DND-41 (cell line): Measurements from ENCODE around the gene NSMF.

ENCODE experiments used
- ATAC-seq: fragments of 200-7000 bp; cut with Tn5 transposase; 3 replicates; pipeline ENCODE4 v1.9.1; 2021; ENCODE audit warnings: low read depth; ENCODE audit not compliant: insufficient read depth
- DNase-seq: peaks from one replicate; pipeline ENCODE4 v3.0.0-alpha.2; 2020
- H2AFZ ChIP-seq: 2 replicates; pipeline ENCODE4 v1.6.0; 2012; ENCODE audit warnings: low read depth, low read length
- H3K27ac ChIP-seq: 2 replicates; pipeline ENCODE4 v1.5.1; 2012; ENCODE audit warnings: low read length, inconsistent platforms
- H3K27me3 ChIP-seq: fragments of 200-600 bp; sonication (generic); 2 replicates; pipeline ENCODE4 v1.6.0; 2012; ENCODE audit warnings: low read length, mild to moderate bottlenecking, inconsistent platforms; ENCODE audit not compliant: insufficient read depth, poor library complexity
- H3K36me3 ChIP-seq: 2 replicates; pipeline ENCODE4 v1.5.1; 2012; ENCODE audit warnings: low read length, inconsistent platforms; ENCODE audit not compliant: insufficient read depth
- H3K4me1 ChIP-seq: 2 replicates; pipeline ENCODE4 v1.5.1; 2012; ENCODE audit warnings: mild to moderate bottlenecking, low read length; ENCODE audit not compliant: insufficient read depth
- H3K4me2 ChIP-seq: 2 replicates; pipeline ENCODE4 v1.6.0; 2012; ENCODE audit warnings: mild to moderate bottlenecking, moderate library complexity, low read length, inconsistent platforms; ENCODE audit not compliant: insufficient read depth
- H3K4me3 ChIP-seq, 2 experiments: fragments of 200-600 bp in 1 of 2; shearing (Covaris generic) in 1 of 2; 2 replicates each; pipeline ENCODE4 v1.5.1; 2012 to 2016; ENCODE audit warnings: inconsistent platforms in 2 of 2, low read length in 2 of 2, mild to moderate bottlenecking in 2 of 2, low read depth in 1 of 2, moderate library complexity in 1 of 2
- H3K79me2 ChIP-seq: 2 replicates; pipeline ENCODE4 v1.6.0; 2012; ENCODE audit warnings: low read length, inconsistent platforms; ENCODE audit not compliant: insufficient read depth
- H3K9ac ChIP-seq: 2 replicates; pipeline ENCODE4 v1.6.0; 2012; ENCODE audit warnings: low read depth, mild to moderate bottlenecking, inconsistent platforms, low read length, moderate library complexity
- H3K9me3 ChIP-seq: 2 replicates; pipeline ENCODE4 v1.5.1; 2012; ENCODE audit warnings: low read length, moderate library complexity, mild to moderate bottlenecking, inconsistent platforms; ENCODE audit not compliant: insufficient read depth, severe bottlenecking
- H4K20me1 ChIP-seq: 2 replicates; pipeline ENCODE4 v1.6.0; 2012; ENCODE audit warnings: low read length; ENCODE audit not compliant: insufficient read depth
- EZH2 ChIP-seq: IDR thresholded peaks from 3 replicates; pipeline ENCODE4 v1.6.1; 2012; ENCODE audit warnings: borderline replicate concordance, low read depth, mild to moderate bottlenecking, moderate library complexity, low read length, inconsistent platforms; ENCODE audit not compliant: severe bottlenecking
- TF ChIP-seq, protein P1 (sequence below): IDR thresholded peaks from 2 replicates; pipeline ENCODE4 v1.5.1; 2012; ENCODE audit warnings: borderline replicate concordance, low read length, moderate library complexity, mild to moderate bottlenecking; ENCODE audit not compliant: poor library complexity, severe bottlenecking; ENCODE audit errors: extremely low read depth

NSMF gene

GRCh38 chr9:137406876-137407589, 52.1 kb downstream of the NSMF start:
- Histone ChIP-seq H3K36me3 (no peaks in the 10 kb centered on the region), H3K79me2 (no peaks in the 10 kb centered on the region), H3K9ac (no peak overlapping the region), H3K27ac (no peak overlapping the region), H3K27me3 (no peaks in the 10 kb centered on the region), H3K4me1 (no peaks in the 10 kb centered on the region), H4K20me1 (no peaks in the 10 kb centered on the region), H3K9me3 (no peaks in the 10 kb centered on the region), H3K4me2 (no peak overlapping the region), H2AFZ (no peak overlapping the region), H3K4me3 (no peak overlapping the region)
- DNase-seq (no peak), ATAC-seq (no peak)
- TF ChIP-seq, protein P1, sequence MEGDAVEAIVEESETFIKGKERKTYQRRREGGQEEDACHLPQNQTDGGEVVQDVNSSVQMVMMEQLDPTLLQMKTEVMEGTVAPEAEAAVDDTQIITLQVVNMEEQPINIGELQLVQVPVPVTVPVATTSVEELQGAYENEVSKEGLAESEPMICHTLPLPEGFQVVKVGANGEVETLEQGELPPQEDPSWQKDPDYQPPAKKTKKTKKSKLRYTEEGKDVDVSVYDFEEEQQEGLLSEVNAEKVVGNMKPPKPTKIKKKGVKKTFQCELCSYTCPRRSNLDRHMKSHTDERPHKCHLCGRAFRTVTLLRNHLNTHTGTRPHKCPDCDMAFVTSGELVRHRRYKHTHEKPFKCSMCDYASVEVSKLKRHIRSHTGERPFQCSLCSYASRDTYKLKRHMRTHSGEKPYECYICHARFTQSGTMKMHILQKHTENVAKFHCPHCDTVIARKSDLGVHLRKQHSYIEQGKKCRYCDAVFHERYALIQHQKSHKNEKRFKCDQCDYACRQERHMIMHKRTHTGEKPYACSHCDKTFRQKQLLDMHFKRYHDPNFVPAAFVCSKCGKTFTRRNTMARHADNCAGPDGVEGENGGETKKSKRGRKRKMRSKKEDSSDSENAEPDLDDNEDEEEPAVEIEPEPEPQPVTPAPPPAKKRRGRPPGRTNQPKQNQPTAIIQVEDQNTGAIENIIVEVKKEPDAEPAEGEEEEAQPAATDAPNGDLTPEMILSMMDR = no peak
- TF ChIP-seq EZH2 = no peak

DNA sequence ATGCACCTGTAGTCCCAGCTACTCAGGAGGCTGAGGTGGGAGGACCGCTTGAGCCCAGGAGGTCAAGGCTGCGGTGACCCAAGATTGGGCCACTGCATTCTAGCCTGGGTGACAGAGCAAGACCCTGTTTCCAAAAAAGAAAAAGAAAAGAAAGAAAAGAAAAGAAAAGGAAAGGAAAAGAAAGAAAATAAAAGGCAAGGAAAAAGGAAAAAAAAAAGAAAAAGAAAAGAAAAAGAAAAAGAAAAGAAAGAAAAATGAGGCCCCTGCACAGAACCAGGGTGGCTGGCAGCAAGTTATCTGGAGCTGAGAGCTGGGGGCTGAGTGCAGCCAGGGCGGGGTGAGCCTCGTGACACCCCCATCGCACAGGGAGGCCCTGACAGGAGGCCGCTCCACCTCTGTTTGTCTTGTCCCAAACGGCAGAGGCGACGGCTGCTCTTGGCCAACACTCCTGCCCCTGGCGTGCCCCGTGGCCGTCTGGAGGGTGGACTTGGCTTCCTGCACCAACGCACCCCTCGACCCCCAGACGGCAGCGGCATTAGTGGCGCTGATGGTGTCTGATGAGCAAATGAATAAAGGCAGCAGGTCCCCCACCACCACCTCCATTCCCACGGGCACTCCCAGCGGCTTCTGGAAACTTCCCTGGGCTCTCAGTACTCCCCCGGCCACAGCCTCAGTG, 52.9 kb downstream of the NSMF start:
- Histone ChIP-seq H3K9ac (no peak overlapping the region), H2AFZ (no peak overlapping the region), H3K36me3 (no peaks in the 10 kb centered on the region), H3K27me3 (no peaks in the 10 kb centered on the region), H3K4me1 (no peaks in the 10 kb centered on the region), H3K27ac (no peak overlapping the region), H3K4me2 (no peak overlapping the region), H3K4me3 (no peak overlapping the region), H3K79me2 (no peaks in the 10 kb centered on the region), H3K9me3 (no peaks in the 10 kb centered on the region), H4K20me1 (no peaks in the 10 kb centered on the region)
- no peak for ATAC-seq
- DNase-seq = no peak
- no peak for TF ChIP-seq EZH2
- TF ChIP-seq, protein P1 = no peak

- Histone ChIP-seq H4K20me1 (no peaks in the 10 kb centered on the region), H3K4me1 (no peaks in the 10 kb centered on the region), H3K4me2 (no peak overlapping the region), H3K36me3 (no peaks in the 10 kb centered on the region), H3K9ac (no peak overlapping the region), H3K79me2 (no peaks in the 10 kb centered on the region), H3K9me3 (no peaks in the 10 kb centered on the region), H3K27ac (no peak overlapping the region), H3K4me3 (no peak overlapping the region), H3K27me3 (no peaks in the 10 kb centered on the region), H2AFZ (no peak overlapping the region)
- TF ChIP-seq, protein P1 = no peak
- TF ChIP-seq EZH2 = no peak
- DNase-seq (no peak), ATAC-seq (no peak)
Measured at GRCh38 chr9:137405677-137406081, 53.5 kb downstream of the NSMF start.
